Mucosa of gallbladder (tissue), 1 donor: ENCODE measurements around the gene ZBTB47. TPM values are rescaled to one million over a fixed set of nuclear protein-coding genes. Genes with fewer than 3 reads are reported as not detected.

Experiments
- DNase-seq: peaks from one replicate; pipeline ENCODE4 v3.0.0-alpha.2; 2020; ENCODE audit warnings: low spot score
- total RNA-seq: library from RNA; stranded (reverse); gene quantifications from one replicate; pipeline ENCODE4 v1.2.1, GENCODE V29; 2021
- donor health status: DM: no; HTN: no; CAD: no.

Gene ZBTB47
- total RNA-seq, 1 donor from 2014 or later: 41.2 TPM

DNA sequence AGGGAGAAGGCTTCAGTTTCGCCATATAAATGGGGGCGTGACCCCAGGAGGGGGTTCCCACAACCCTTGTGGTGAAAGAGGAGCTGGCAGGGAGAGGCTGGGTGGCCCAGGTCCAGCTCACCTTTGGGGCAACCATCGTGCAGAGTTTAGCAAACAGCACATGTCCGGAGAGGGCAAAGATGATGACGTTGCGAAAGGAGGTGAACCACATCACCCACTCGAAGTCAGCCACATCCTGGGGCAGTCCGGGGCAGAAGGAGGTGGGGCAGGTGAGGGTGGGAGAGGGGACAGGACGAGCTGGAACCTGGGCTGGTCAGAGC is 45.4 kb downstream of the ZBTB47 start:
- DNase-seq: no peak

DNA sequence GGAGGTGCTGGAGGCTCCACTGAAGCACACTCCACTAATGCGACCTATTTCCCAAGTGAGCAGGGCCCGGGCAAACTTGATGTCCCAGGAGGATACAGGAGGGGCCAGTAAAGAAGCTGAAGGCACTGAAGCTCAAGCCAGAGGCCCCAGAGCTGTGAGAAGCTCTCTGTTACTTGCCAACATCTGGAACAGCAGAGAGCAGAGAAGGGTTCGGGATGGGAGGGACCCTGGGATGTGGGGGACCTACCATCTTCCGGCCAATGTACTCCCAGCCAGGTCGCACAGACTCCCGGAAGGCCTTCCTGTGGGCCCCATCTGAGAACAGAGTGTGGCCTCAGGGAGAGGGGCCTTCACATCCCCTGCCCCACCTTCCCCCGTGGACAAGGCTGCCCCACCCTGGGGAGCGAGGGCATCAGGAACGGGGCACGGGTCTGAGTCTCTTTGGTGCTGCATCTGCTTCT is 46.0 kb downstream of the ZBTB47 start:
- no peak for DNase-seq

DNA sequence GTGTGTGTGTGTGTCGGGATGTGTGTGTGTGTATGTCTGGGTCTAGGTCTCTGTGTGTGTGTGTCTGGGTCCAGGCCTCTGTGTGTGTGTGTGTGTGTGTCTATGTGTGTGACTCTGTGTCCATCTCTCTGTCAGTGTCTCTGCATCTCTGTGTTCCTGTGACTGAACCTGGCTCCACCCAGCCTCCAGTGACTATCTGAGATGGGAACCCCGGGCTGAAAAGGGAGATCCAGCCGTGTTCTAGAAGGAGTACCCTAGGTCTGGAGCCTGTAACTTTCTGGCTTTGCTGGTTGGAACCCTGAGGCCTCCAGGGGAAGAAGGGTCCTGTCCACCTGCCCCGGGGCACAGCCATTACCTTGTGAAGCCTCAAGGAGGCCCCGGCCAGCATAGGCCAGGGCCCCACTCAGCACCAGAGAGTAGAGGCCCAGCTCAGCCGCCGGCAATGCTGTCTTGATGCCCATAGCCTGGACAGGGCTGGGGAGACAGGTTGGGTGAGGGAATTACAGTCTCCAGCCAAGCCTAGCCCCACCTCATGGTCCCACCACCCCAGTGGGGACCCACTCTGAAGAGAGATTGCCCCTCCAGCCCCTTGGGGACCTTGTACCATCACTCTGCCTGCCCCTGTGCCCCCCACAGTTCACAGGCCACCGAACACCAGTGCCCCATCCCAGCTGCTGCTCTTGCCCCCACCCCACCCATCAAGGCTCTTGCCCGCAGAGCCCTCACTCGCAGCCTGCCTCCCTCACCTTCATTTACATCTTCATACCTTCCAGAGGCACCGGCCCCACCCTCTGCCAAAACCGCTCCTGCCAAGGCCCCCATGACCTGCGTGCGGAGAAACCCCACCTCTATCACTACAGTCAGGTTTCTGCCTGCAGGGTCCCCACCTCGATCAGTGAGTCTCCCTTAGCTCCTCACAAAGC is 47.1 kb downstream of the ZBTB47 start:
- no peak for DNase-seq

DNA sequence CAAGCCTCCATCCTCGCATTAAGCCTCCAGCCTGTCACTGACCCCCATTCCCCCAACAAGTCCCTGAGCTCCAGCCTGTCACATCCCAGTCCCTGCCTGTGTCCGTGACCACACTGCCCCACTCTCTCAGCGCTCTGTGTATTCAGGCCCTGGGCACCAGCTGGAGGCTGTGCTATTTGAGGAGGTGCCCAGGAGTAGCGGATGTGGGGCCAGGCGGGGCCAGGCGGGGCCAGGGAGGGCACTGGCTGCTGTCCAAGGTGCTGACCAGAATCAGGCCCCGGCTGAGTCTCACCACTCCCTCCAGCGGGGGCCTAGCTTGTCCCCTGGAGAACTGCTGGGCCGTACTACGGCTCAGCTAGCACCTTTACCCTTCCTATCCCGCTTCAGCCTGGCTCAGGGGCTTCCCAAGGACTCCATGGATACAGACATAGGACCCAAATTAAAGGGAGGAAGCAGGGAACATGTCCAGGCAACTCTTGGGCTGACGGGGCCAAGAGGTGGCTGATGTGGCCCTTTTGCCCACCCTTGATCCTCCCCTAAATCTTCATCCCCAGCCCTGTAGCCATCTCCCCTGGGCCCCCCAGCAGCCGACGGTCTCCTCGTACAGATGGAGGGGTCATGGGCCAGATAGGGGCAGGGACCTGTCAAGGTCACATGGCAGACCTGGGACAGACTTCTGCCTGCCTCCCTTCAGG is 48.0 kb downstream of the ZBTB47 start:
- DNase-seq: peak; percentile 36

DNA sequence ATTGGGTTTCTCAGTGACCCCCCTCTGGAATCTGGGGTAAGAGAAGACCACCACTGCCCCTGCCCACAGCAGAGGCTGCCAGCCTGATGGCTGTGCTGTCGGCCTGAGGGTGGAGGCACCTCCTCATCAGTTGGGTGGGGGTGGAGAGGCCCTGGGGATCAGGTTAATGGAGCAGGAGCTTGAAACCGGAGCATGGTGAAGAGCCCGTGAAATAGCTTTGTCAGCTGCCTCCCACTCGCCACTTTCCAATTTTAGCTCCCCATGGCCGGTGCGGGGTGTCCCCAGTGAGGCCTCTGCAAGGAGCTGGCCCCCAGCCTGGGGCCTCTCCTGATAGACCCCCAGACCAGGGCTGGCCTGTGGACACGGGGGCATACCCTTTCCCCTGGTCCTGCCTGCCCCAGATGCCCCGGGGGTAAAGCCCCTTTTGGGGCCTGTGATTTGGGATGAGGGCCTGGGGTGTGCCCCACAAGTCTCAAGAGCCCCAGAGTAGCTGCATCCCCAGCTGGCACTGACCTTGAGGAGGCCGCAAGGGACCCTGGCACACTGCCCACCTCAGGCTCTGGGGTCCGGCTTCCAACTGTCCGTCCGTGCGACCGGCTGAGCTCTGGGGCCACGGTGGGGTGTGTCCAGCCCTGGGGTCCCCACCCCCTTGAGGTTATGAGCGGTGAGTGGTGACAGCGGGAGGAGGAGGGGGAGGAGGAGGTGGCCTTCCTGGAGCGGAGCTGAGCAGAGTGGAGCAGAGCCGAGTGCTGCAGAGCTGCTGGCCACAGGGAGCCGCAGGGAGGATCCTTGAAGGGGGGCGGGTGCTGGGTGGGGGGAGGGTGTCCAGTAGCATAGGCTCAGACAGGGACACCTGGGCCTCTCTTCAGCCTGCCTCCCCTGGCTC is 48.8 kb downstream of the ZBTB47 start, which contains the start of gene HHATL:
Gene HHATL (minus strand): TSS at position 733 of the 886 bp plus-strand sequence. CDS start 1,972 bp downstream, outside the sequence.
- no peak for DNase-seq

DNA sequence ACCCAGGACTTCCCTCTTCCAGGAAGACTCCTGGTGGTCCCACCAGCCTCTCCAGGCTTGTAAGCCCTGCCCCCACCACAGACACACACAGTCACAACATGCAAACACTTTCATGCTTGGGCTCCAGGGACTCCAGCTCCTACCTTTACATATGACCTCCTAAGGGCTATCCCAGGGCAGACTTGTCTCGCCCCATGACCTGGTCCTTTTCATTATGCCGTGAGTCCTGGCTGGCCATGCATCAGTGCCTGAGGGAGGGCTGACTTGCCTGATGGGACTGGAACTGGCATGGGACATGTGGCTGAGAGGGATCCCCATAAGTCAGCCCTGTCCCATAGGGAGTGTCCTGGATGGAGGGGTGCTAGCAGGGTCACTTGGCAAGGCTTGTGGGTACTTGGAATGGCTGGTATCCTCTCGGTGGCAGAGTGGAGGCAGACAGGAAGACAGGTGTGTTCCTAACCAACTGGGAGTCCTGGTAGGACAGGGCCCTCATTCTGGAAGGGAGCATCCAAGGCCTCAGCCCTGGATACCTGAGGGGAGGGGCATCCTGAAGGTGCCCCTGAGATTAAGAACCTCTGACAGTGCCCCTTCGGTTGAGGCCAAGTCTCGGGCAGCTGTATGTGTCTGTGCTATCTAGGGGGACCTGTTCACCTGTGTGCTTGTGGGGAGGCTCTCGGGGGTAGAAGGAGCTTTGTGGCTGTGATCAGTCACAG is 49.6 kb downstream of the ZBTB47 start:
- no peak for DNase-seq

DNA sequence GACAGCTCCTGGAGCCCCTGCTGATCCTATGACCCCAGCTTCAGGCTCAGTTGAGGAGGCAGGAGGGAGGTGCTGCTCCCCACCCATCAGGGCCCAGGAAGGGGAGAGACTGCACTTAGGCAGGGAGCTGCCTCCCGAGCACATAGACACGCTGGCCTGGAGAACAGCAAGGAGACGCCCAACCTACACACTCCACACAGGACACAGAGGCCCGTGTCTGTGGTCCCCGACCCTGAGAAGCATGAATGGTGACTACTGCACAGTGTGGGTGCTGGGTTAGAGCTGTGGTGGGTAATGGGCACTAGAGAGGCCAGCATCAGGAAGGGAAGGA is 50.2 kb downstream of the ZBTB47 start:
- DNase-seq: no peak

DNA sequence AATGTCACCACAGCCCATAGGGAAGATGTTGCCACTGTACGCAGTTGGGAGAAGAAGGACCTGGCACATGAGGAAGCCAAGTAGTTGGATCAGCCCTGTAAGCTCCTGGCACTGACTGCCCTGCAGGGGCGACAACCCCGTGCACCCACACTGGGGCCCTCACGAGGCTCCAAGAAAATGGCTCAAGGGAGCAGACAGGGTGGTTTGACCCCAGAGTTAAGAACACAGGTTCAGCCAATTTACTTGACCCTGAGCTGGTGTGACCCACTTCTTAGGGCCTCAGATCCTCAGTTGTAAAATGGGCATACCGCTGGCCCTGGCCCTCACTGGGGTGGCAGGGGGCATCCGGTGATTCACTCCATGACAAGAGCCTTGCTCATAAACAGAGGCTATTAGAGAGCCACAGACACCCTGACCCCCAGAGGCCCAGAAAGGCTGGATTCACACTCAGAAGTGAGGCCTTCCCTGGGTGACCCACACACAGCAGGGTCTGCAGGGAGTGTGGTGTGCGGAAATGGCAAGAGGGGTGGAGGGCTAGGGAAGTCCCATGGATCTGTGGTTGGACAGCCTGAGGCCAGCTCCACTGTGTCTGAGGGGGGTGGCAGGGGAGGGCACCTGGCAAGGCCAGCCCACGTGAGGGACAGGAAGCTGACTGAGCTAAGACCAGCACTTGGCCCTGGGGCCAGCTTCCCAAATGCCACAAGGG is 50.8 kb downstream of the ZBTB47 start:
- DNase-seq: no peak

DNA sequence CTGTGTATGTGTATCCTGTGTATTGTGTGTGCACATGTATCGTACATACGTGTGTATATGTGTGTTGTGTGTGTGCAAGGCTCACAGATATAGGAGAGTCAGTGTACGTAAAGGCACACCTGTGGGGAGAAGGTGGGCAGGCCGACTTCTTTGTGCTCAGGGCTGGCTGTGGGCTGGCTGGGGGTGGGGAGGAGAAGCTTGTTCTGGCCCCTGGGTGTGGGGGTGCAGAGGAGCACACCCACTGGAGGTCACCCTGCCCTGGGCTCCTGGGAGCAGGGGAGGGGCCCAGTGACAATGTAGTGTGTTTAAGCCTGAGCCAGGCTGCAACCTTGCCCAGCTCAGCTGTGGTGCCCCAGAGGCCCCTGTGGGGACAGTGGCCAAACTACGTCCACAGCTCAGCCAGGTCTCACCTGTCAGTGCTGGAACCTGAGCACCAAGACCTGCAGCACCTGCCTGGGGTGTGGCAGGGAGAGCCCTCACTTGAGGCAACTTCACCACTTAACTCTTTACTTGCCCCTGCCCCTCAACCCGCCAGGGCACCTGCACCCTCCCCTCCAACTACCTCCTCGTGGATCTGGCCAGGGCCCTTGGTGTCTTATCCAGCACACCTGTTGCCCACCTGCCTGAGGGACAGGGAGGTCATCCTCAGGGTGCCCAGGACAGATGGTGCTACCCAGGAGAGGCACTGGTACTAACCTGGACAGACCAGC is 51.7 kb downstream of the ZBTB47 start:
- DNase-seq: no peak

DNA sequence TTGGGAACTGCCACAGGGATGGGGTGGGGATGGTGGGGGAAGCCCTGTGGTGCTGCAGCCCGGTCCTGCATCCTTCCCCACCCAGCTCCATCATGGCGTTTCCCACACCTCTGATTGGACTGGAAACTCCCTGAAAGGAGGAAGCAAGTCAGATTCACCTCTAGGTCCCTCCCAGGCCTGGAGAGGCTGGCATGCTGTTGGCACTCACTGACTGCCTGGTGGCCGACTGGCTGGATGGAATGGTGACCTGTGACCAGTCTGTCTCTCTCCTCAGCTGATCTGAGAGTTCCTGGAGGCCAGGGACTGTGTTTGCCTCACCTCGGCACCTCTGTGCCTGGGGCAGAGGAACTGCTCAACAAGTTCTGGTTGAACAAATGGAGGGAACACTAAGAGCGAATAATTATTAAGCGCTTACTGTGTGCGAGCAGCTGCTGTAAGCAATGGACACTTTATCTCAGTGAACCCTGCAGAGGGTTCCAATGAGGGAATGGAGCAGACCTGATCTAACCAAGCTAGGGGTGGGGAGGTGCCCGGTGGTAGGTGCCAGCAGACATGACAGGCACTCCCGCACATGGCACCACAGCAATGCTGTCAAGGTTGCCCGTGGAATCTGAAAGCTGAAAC is 52.6 kb downstream of the ZBTB47 start:
- DNase-seq: no peak

DNA sequence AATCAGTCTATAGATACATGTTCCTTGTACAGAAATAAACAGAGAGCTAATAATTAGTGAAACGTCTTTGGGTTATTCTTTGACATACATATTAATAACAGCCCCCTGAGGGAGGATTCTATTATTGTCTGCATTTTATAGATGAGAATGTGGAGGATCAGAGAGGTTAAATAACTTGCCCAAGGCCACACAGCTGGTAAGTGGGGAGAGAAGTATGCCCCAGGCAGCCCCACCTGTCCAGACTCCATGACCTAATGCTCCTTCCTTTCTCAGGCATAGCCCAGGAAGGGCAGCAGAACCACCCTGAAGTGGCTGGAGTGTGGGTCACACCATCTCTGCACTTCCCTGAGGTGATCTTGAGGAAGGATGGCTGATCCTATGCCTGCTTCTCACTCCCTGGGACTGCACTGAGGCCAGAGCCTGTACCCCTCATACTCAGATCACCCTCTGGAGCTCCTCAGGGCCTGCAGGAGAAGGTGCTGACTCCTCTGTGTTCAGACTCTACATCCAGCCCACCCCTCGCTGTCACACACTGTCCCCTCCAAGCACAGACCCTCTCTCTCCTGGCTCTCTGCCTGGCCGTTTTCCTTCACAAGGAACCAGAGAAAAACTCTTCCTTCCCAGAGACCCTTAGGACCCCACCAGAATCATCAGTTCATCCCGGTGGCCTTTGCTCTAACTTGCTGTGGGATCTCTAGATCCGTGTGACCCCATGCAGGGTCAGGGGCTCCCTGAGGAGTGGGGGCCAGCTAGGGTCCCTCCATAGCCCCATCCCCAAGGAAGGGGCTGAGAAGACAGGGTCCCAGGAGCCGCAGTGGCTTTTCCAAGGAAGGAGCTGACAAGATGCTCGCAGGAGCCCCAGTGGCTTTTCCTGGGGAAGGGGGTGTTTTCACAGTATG is 53.5 kb downstream of the ZBTB47 start:
- DNase-seq: no peak

DNA sequence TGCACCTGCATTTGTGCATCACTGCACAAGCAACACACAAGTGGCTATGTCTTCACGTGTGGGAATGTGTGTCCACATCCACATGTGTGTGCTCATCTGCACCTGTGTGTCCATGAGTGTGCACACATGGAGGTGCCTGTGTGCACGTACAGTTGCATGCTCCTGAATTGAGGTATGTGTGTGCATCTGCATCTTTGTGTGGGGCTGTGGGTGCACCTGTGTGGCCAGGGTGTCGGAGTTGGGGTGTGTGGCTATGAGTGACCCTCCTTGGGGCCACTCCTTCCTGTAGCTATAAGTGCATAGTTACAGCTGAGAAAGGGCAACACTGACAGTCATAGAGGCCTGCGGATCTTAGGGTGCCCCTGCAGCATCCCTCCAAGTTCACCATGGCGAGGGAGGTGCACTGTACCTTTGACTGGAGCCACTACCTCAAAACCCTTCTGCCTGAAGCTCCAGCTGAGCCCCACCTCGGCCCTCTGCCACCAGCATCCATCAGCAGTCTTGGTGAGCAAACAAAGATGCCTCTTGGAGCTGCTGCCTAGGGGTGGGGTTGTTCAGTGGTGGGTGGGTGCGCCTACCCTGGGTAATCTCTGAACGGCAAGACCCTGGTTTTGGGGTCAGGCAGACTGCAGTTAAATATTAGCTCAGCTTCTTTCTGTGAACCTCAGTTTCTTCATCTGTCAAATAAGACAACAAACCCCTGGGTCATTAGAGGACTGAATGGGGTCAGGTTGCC is 54.3 kb downstream of the ZBTB47 start:
- DNase-seq: no peak

DNA sequence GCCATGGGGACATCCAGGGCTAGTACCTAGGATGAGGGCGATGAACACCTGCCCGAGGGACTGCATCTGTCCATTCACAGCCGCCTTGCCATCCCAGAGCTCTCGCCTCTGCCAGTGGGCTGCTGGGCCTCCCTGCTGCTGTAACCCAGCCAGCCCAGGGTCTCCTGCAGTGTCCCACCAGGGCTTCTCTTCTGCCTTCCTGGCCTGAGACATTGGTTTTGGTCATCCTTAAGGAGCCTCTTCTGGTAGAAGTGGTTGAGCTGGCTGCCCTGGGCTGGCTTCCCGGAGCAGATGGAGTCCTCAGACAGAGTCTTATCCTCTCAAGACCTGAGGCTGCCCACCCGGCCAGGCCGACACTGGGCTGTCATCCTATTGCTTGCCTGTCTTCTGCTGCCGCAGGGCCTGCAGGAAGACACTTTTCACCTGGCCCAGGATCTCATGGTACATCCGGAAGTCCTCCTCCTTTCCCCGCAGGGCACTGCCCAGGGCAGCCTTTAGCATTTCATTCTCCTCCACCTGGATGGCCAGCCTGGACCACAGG is 55.2 kb downstream of the ZBTB47 start:
- no peak for DNase-seq

DNA sequence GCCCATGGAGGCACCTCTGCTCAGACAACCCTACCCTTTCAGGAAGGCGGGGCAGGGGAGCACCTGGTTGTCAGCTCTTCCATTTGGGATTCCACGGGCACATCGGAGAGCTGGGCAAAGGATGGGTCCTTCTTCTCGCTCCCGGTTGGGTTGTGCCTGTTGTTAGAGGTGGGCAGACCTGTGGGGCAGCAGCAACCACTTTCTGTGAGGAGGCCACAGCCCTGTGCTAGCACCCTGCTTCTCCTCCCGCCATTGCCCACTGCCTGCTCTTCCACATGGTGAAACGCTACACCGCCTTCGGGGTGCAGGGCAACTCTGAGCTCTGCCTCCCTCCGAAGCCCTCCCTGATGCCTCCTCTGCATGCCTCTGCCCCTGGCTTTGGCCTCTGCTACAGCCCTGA is 56.1 kb downstream of the ZBTB47 start:
- no peak for DNase-seq

DNA sequence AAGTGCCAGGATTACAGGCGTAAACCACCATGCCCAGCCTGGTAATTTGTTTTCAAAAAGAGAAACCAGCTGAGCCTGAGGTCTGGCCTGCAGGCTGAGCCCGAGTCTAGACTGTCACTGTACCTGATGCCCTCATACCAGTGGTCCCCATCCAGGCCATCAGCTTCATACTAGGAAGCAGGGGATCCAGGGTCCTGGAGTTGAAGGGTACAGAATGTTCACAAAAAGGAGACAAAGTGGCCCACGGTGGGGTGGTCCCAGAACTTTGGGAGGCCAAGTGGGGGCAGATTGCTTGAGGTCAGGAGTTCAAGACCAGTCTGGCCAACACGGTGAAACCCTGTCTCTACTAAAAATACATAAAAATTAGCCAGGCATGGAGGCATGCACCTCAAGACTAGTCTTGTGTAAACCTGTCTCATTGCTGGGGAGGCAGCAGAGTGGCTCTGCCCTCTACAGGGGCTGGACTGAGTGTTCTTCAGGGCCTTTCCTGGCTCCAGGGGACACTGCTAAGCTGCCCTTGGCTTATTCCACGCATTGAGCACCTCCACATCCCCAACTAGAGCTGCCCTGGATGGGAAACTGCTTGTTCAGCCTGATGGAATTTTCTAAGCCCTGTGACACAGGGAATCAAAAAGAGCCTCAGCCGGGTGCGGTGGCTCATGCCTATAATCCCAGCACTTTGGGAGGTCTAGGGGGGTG is 57.0 kb downstream of the ZBTB47 start:
- no peak for DNase-seq

DNA sequence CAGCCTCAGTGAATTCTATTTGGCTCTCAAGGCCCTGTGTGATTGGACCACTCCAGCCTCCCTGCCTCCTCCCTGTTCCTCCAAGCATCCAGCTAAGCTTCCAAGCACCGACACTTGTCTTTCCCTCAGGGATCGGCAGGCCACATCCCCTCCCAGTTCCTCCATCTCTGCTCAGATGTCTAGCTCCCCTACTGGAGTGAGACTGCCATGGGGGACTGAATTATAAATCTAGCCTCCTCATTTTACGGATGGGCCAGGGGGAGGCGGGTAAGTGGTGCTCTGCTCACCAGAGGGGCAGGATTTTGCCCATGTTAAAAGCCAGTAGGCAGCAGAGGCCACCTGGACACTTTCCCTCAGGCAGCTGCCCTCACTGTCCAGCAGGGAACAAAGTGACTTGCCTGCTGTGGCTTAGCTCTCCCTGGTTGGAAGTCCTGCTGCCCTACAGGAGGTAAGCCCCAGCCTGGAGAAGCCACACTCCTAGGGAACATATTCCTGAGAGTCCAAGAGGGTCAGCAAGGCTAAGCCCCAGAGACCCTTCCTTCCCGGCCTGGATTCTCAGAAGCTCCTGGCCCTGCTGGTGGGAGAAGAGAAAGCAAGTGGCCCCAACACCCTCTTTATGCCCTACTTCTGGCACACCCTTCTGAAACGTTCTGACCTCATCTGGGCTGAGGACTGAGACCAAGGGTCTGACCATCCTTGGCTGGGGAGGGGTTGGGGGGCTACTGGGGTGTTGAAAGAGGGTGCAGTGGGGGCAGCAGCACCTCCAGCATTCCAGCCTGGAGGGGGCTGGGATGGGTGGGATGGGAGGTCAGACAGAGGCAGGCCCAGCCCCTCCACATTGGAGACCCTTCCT is 58.2 kb downstream of the ZBTB47 start:
- no peak for DNase-seq
